ENCODE results near the gene PPP6R2. TPM values are rescaled to one million over a fixed set of nuclear protein-coding genes. Genes with fewer than 3 reads are reported as not detected.

PPP6R2 gene
- total RNA-seq, 1 experiment from 2014 or later, result 61.3 TPM

DNA sequence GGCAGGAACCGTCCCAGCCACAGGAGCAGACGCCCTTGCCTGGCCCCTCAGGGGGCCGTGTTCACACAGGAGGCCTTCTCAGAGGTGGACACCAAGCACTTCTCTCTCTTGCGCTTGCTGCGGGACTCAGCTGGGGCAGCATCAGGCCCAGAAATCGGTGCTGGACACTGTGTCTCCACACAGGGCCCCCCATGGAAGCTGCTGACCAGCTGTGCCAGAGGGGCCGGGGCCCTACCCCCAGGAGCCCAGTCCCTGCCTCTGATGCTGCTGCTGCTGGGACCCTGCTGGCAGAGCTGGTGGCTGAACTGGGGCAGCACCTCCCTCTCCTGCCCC lies 39.6 kb upstream of the PPP6R2 start (continued):
- TF ChIP-seq REST (IDR thresholded peaks at IDR 0.05; ENCODE audit: low read depth), result no peak
- TF ChIP-seq EZH2 (IDR thresholded peaks at IDR 0.05), result no peak
- no peak for TF ChIP-seq YY1 (IDR thresholded peaks at IDR 0.05; ENCODE audit: extremely low read depth, insufficient replicate concordance, low read depth, low read length)

GRCh38 chr22:50303848-50304527 lies 39.1 kb upstream of the PPP6R2 start:
- RAD21 ChIA-PET (ENCODE audit: low non-redundant PET in 1 of 2, low total read pairs in 2 of 2, uncharacterized antibody in 2 of 2, unreplicated experiment in 2 of 2), result no interaction called here

More at GRCh38 chr22:50303848-50304527, 39.1 kb upstream of the PPP6R2 start:
- H2AFZ ChIP-seq (ENCODE audit: low read depth, low read length, poor library complexity, severe bottlenecking), result no peak overlapping the region
- H3K4me1 ChIP-seq (ENCODE audit: control insufficient read depth in 1 of 2, insufficient read depth in 2 of 2, low read length in 2 of 2), result peaks cover 51 to 84% of the 10 kb centered on the region in 2 experiments
- DNase-seq (ENCODE audit: low read depth, low spot score) (no peak), ATAC-seq (peak; percentile 33)
- H3K27ac ChIP-seq (ENCODE audit: low read depth, low read length), result peak overlapping the region; percentile 99
- no peaks in the 10 kb centered on the region for H3K9me2 ChIP-seq (ENCODE audit: insufficient read depth)
- no peaks in the 10 kb centered on the region for H3K27me3 ChIP-seq (ENCODE audit: insufficient read depth, low read length)
- CTCF ChIA-PET, result interaction anchor here (1.2 kb wide), 1 partner anchor 10 kb away, joined by 3 read pairs; no protein-coding TSS in a partner anchor
- intact Hi-C loops (cut with micrococcal nuclease), result no loop called here
- peak overlapping the region; percentile 96 for H3K9ac ChIP-seq (ENCODE audit: low read length)
- H3K79me2 ChIP-seq (ENCODE audit: insufficient read depth, low read length), result peaks cover 79% of the 10 kb centered on the region
- 0 out of 4 replicates have a peak, but pooled peaks cover 0 to 2% of the 10 kb centered on the region in 2 experiments for H3K36me3 ChIP-seq (ENCODE audit: control insufficient read depth in 1 of 2, insufficient read depth in 2 of 2, low read length in 2 of 2)
- no peaks in the 10 kb centered on the region for H3K9me3 ChIP-seq (ENCODE audit: control insufficient read depth in 1 of 2, insufficient read depth in 1 of 2, low read depth in 1 of 2, low read length in 2 of 2)
- peak overlapping the region; percentile 20 to 70 for H3K4me3 ChIP-seq (replicated peaks in 1 of 2; ENCODE audit: low read depth in 1 of 2, low read length in 2 of 2)
- TF ChIP-seq, protein P1, sequence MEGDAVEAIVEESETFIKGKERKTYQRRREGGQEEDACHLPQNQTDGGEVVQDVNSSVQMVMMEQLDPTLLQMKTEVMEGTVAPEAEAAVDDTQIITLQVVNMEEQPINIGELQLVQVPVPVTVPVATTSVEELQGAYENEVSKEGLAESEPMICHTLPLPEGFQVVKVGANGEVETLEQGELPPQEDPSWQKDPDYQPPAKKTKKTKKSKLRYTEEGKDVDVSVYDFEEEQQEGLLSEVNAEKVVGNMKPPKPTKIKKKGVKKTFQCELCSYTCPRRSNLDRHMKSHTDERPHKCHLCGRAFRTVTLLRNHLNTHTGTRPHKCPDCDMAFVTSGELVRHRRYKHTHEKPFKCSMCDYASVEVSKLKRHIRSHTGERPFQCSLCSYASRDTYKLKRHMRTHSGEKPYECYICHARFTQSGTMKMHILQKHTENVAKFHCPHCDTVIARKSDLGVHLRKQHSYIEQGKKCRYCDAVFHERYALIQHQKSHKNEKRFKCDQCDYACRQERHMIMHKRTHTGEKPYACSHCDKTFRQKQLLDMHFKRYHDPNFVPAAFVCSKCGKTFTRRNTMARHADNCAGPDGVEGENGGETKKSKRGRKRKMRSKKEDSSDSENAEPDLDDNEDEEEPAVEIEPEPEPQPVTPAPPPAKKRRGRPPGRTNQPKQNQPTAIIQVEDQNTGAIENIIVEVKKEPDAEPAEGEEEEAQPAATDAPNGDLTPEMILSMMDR (IDR thresholded peaks at IDR 0.05 in 2 of 3, conservative IDR thresholded peaks at IDR 0.05 in 1 of 3; ENCODE audit: borderline replicate concordance in 1 of 3, insufficient read depth in 1 of 3, low read depth in 2 of 3, low read length in 2 of 3), result peak in 2 of 3 experiments; percentile 7 to 13; a peak in 1 of 6 replicates
- no peak for TF ChIP-seq REST (IDR thresholded peaks at IDR 0.05; ENCODE audit: low read depth)
- BruUV-seq (replicated peaks), result no TSS peak
- peak overlapping the region; percentile 98 for H3K4me2 ChIP-seq (ENCODE audit: low read length)
- H4K20me1 ChIP-seq (ENCODE audit: insufficient read depth), result no peaks in the 10 kb centered on the region
- POLR2A ChIA-PET, result interaction anchor here (0.8 to 2.3 kb wide), 3 partner anchors 10 to 24 kb away, joined by 3 to 11 read pairs (median 5); no protein-coding TSS in a partner anchor
